HG02938 (cell line): Measurements from ENCODE around the gene MST1.
"Not testable (repeated sequence)": the region's sequence is repeated elsewhere in the genome, so short reads cannot be mapped to it uniquely, and the experiment has no call there.

ENCODE experiments used
- ATAC-seq: cut with Tn5 transposase; IDR thresholded peaks from one replicate; pipeline ENCODE4 v1.9.1; 2021; ENCODE audit warnings: mild to moderate bottlenecking, moderate library complexity; ENCODE audit not compliant: unreplicated experiment

MST1 gene

DNA sequence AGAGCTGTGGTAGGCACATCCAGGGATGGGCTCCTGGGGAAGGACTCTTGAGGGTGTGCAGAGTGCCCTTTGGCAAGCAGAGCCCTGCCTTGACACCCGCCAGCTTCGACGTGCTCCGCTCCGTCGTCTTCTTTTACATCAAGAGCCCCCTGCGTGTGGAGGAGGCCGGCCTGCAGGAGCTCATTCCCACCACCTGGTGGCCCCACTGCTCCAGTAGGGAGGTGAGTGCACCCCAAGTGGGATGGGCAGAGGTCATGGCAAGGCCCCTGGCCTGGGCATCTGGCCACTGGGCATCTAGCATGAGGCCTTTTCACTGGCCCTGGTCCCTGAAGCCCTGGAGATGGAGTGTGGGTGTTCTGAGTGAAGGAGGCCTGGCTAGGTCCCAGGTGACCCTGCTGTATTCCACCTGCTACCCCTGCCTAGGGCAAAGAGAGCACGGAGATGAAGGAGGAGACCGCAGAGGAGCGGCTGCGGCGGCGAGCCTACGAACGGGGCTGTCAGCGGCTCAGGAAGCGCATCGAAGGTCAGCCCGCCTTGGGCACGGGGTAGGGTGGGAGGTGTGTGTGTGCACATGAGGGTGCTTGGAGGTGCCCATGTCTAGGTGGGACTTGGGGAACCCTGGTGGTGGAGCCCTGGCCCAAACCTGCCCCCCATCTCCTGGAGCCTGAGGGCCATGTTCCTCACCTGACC, 12.3 kb upstream of the MST1 start:
- ATAC-seq = no peak

DNA sequence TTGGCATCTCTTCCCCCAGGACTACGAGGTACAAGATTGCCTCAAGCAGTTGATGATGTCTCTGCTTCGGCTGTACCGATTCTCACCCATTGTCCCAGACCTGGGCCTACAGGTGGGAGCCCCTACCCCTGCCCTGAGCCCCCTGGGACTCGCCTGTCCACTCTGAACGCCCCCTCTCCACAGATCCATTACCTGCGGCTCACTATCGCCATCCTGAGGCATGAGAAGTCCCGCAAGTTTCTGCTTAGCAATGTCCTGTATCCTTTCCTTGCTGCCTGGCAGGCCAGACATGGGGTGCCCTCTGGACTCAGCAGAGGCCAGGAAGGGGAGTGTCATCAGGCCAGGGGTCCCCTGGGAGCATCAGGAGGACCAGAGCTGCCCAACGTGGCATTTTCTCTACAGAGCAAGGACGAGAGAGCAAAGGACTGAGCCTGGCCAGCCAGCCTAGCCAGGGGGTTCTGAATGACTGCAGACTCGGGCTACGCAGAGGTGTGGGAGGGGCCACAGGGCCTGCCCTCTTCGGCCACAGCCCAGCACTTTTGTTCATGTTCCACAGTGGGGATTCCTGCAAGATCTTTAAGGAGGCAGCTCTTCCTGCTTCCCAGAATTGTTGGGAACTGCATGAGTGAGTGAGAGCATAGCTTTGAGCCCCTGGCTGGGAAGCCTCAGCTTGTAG, 11.3 kb upstream of the MST1 start:
- ATAC-seq = no peak

DNA sequence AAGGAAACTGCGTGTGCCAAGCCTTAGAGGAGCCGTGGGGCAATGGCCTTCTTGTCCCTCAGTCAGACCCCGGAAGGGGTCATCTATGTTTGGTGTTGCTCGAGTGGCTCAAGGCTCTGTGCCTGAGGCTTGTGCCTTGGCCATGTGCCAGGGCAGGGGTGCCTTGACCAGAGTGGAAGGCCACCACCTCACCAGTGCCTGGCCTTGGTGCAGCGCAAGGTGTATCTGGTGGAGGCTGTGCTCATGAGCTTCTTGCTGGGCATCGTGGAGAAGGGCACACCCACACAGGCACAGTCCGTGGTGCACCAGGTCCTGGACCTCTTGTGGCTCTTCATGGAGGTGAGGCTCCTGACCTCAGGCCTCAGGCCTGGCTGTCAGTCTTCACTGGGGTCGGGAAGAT, 10.7 kb upstream of the MST1 start:
- ATAC-seq = no peak

DNA sequence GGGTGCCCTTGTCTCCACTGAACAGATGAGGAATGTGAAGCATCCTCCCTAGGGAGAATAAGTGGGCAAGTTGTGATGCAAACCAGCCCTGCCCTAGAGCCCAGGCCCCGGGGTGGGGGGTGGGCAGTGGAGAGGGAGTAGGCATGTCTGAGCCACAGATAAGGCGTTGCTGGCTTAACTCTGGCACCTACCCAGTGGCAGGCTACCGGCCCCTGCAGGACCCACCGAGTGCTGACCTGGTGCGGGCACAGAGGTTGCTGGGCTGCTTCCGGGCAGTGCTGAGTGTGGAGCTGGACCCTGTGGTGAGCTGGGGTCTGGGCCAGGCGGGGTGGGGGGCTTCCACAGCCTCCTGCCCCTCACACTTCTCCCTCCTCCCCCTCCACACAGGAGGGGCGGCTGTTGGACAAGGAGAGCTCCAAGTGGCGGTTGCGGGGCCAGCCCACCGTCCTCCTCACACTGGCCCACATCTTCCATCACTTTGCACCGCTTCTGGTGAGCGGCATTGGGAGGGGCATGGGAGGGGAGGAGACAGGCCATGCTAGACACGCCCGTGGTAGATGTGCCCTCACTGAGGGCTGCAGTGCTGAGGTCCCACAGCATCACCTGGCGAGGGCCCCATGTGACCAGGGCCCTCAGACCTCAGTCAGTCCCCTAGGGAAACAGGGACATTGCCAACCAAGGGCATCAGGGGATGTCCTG, 10.2 kb upstream of the MST1 start:
- ATAC-seq = no peak

DNA sequence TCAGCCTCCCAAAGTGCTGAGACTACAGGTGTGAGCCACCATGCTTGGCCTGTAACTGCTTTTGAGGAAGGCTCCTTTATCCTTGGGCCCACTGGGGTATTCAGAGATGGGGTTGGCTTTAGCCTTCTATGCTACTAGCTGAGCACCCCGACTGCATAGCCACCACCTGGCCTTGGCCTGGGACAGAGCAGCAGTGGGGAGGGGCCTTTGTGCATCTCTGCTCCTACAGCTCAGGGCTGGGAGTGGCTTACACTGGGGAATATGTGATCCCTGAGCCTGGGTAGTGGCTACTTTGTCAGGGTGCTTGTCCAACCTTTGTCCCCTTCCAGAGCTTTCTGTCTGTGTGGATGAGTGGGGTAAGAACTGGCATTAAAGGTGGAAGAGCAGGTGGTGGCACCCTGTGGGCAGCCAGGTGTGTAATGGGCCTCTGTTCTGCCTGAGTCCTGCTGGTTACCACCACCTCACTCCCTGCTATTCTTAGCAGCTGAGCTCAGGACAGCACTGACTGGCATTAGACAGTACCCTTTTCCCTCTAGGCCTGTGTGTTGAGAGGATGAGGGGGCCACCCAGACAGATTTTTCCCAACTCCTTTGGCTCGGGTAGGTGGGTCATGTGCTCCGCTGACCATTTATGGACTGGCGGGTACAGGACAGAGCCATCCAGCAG, 6.2 kb upstream of the MST1 start:
- ATAC-seq = not testable (repeated sequence)

DNA sequence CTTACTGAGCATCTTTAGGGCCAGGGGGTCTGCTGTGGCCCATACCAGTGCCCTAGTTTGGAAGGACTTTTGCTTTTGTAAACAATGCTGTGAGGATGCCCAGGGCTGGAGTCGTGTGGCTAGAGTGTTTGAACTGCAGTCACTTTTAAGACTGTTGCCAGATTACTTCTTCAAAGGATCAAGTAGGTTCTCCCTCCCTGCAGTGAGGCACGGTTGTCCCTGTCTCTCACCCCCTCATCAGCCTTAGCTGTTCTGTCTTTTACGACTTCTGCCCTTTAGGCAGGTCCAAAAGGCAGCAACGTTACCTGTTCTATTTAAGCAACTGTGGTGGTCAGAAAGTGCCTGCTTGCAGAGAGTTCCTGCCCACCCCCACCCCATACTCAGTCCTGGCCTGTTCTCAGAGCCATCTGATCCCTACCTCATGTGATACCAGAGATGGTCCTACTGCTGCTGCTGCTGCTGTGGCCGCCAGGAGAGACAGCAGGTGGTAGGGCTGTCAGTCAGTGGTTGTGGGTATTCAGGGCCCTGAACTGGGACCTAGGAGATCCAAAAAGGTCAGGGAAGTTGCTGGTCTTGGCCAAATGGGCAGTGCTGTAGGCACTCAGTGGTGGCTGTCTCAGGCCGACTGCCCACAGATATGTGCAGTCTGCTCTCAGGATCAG, 5.3 kb upstream of the MST1 start:
- not testable (repeated sequence) for ATAC-seq

DNA sequence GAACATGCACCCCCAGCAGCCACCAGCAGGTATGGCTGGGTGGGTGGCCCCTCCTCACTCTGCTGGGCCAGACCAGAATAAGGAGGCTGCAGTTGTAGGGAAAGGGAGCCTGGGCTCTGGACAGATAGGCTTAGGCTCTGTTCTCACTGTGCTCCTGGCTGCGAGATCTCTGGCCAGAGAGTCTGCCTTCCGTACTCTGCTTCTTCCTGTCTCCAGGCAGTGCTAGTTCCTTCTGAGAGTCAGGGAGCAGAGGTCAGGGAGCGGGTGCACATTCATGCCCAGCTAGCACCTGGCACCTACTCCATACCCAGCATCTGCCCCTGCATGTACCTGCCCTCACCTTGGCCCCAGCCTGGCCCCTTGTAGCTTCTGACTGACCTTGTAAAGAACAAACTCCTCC, 2.2 kb upstream of the MST1 start:
- ATAC-seq = not testable (repeated sequence)

DNA sequence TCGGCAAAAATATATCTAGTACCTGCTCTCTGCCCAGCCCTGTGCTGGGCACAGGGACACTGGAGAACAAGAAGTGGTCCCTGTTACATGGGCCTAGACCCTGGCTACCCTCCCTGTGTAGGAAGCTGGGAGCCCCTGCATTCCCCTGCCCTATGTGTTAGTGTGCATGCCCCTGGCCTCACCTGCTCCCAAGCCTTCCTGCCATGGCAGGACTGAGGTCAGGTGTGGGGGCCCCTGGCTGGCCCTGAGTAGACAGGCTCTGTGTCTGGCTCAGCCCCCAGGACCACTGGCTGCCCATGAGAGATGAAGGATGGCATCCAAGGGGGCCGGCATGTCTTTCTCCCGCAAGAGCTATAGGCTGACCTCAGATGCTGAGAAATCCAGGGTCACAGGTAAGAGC, 1.6 kb upstream of the MST1 start:
- ATAC-seq = not testable (repeated sequence)

DNA sequence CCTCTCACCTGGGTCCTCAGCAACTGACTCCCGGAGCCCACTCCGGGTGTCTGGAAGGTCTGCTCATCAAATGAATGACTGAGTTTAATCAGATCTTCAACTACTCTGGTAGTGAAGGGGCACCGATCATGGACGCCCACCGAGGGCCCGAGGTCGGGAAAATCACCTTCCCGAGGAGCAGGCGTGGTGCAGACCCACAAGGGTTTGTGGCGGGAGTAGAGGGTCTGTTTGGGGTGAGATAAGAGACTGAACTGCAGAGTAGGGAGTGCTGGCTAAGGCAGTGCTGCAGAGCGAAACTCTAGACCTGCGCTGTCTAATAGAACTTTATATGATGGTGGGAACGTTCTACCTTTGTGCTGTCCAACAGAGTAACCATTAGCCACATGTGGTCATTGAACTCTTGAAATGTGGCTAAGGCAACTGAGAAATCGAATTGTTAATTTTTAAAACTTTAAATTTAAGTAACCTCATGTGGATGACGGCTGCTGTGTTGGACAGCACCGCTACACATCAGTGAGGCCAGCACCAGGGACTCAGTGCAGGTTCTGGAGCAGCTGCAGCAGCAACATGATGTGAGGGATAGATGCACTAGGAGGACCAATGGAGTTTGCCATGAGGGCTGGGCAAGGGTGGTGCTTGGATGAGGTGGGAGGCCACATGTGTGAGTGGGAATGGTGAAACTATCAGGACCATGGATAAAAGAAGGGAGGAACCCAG, 792 bp upstream of the MST1 start:
- ATAC-seq = not testable (repeated sequence)

DNA sequence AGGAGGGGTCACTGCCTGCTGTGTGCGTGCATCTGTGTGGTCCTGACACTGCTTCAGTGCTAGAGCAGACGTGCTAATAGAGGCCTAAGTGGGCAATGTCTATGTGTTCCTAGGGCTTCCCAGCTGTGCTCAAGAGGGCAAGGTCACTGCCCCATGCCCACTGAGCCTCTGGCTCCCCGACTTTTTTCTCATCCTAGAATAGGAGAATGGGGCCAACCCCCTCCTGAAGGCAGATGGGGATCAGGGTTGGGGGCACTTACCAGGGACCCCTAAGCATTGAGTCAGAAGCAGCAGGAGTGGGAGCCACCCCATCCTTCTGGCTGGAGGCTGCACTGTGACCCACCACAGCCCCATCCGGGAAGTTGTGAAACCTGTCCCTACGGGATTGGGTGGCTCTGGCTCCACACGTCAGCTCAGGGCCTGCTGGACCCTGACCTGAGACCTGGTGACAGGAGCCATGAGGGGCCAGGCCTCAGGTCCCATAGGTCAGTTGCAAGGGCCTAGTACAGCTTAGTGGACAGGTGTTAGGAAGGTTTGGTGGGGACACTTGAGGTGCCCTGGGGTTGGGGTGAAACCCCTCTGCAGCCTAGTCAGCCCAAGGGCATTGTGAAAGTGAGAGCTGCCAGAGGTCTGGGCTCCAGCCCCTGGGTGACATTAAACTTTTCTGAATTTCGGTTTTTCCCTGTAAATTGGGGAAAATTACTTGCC, 782 bp downstream of the MST1 start:
- not testable (repeated sequence) for ATAC-seq

DNA sequence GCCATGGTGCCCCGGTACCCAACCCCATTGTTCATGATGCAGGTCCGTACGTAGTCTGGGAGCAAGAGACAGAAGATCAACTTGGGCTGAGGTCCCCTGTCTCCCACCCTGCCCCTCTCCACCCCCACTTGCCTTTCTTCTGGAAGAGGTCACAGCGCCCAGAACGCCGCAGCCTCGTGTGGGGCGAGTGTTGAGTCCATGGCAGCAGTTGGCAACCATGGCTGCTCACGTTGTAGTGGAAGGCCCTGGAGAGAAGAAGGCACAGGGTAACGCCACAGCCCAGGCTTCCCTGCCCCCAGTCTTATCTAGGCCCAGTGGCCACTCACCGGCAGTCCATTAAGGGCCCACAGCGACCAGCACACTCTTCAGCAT, 1.9 kb downstream of the MST1 start:
- not testable (repeated sequence) for ATAC-seq

DNA sequence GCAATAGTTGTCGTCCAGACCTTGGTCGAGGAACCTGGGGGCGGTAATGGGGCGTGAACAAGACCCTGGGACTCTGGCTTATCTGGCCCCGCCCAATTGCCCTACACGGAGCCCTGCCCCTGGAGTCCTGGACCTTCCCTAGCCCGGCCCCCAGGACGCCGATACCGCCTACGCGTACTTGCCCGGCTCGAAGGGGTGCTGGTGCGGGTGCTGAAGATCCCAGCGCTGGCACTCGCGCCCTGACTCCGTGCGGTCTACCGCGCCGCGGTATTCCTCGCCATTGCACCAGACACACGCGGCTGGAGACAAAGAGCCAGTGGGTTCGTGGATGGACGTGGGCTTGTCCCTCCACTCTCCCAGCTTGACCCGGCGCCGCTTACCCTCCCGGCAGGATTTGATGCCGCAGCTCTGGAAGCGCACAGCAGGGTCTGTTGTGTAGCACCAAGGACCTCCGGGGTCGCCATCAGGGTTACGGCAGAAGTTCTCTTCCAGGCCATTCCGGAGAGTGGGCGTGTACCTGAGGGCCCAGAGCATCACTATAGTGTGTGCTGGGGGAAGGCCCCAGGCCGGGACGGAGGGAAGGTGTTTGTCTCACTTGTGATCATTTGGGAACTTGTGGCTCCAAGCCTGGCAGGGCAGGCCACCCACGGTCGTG, 2.4 kb downstream of the MST1 start:
- not testable (repeated sequence) for ATAC-seq

DNA sequence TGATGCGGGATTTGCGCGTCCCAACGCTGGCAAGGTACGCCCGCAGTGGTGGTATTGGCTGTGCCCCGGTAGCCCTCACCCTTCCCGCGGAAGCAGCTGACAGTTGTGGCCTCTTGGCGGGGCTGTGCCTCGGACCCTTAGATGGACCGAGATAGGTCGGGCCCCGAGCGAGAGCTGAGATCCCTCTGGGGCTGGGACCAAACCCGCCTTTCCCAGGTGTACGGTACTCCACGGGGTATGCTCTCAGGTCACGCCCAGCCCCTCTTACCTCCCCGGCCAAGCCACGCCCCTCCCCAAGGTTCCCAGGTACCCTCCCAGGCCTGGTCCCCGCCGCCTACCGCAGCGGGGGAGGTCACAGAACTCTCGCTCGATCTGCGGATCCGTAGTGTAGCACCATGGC, 2.9 kb downstream of the MST1 start:
- ATAC-seq = not testable (repeated sequence)

DNA sequence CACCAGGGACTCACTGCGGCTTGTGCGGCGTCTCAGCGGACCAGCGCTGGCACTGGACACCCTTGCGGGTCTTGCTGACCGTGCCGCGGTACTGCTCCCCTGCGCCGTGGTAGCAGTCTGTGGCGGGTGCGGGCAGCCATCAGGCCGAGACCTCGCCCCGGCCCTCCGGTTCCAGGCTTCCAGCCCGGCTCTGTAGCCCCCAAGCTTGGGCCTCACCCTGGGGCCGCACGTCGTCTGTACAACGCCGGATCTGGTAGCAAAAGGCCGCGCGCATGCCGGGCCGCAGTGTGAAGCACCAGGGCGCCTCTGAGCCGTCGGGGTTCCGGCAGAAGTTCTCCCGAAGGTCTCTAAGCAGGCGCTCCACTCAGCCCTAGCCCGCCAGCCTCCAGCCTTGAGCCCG, 3.4 kb downstream of the MST1 start:
- not testable (repeated sequence) for ATAC-seq

DNA sequence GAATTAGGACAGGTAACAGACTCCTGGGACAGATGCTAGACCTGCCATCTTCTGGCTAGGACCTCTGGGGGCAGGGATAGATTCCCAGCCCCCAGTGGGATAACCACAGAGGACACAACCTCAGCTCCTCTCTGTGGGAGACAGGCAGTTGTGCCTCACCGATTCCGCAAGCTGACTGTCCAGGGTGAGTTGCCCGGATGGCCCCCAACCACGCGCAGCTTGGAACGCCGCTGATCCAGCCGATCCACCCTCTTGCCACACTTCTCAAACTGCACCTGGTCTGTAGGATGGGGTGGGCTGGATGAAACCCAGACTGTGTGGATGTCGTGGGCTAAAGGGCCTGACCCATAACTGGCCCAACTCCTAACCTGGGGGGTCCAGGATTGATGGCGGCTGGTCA, 4.2 kb downstream of the MST1 start:
- not testable (repeated sequence) for ATAC-seq

DNA sequence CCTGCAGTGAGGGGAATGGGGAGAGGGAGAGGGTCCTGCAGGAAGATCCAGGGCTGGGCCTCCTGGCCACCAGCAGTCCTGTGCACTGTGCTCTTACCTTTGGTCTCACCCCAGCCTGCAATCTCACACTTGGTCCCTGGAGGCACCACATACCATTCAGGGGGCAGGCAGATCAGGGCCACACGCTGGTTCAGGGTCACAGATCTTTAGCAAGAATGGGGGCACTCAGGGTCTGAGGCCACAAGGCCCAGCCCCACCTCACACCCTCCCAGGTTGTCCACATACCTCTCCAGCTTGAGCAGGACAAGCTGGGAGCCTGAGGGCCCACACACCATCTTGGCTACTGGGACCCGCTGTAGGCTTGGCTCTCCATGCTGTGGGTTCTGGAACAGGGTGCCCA, 4.8 kb downstream of the MST1 start:
- ATAC-seq = not testable (repeated sequence)

DNA sequence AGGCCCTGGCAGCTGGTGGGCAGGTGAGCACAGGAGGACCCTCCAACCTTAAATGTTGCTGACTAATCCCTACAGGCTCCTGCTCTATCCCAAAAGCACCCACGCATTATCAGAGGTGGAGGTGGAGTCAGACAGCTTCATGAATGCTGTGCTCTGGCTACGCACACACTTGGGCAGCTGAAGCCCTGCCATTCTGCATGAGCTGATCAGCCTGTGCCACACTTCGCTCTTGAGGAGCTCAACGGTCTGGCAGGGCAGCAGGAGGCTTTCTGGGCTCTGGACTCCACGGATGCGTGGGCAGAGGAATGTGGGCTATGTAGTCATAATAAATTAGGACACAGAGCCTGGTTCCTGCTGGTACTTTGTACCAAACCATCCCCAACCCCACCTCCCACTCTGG, 6.1 kb downstream of the MST1 start:
- no peak for ATAC-seq

DNA sequence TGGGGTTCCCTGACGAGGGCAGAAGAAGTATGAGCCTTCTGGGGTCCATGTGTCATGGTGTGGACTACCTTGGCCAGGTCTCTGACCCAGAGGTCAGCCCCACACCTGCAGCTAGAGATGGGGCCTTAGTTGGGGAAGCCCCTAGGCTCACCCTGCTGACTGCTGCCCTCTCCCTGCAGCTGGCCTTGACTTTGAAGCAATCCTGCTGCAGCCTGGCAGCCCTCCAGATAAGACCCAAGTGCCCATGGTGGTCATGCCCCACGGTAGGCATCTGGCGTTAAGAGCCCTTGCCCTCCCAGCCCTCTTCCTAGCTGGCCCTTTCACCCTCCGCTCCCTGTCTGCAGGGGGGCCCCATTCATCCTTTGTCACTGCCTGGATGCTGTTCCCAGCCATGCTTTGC, 7.7 kb downstream of the MST1 start:
- no peak for ATAC-seq

DNA sequence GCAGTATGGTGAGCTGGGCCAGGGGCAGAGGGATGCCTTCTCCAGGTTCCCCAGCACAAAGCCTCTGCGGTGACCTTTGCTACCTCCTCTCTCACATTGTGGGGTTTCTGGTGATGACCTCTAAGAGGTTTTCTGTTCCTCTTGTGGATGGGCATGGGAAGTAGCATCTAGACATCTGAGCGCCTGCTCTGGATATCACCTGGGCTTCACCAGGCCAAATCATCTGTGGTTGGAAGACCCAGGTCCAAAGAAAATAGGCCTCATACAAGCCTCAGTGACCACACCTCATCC, 8.1 kb downstream of the MST1 start:
- ATAC-seq = no peak
